Stimulated activated CD8-positive, alpha-beta memory T cell treated with anti-CD3 and anti-CD28 coated beads, Interleukin-12 subunit alpha, Interleukin-12 subunit beta, amount 100 ng/mL, for 24 hours (primary cell): ENCODE data around the gene NDUFAF2.
"Not testable (repeated sequence)": the region's sequence is repeated elsewhere in the genome, so short reads cannot be mapped to it uniquely, and the experiment has no call there.

Experiments
- DNase-seq: peaks from one replicate; pipeline ENCODE4 v3.0.0-alpha.2; 2020; ENCODE audit errors: extremely low read depth

Gene NDUFAF2

DNA sequence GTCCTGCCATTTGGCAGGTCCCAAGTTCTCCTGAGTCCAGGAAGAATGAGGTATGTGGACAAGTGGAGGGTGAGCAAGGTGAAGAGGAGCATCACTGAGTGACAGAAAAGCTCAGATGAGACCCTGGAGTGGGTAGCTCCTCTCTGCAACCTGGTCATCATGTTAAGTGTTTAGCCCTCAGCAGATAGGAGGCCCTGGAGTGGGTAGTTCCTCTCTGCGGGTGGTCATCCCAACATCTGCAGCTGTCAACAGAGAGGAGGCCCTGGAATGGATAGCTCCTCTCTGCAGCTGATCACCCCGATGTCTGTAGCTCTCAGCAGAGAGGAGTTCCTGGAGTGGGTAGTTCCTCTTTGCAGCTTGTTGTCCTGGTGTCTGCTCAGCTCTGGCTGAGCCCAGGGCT is 48.4 kb downstream of the NDUFAF2 start:
- no peak for DNase-seq

DNA sequence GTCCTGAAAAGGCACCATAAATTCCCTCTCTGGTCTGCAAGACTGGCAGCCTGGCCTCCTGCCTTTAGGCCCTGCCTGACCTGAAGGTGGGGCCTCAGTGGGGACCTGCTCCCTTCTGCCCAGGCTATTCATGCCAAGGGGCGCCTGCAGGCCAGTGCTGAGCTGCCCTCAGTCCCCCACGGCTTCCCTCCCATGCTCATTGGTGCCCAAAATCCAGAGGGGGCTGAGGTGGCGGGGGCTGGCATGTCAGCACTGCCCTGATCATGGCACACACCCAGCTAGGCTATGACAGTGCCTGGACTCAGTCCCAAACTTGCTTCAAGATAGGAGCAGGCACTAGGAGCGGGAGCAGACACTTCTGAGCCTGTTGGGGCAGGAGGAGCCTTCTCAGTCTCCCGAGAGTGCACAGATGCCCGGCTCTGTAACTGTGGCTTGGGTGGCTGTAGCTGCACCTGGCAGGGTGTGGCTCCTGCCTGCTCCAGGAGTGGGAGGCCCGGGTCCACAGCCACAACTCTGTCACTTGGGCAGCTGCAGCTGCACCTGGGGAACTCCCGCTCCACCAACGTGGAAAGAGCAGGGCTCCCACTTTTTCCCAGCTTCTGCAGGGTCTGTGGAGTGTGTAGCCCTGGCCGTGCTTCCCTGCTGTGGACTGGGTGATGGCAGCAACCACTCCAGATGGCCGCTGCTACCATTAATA is 49.0 kb downstream of the NDUFAF2 start:
- no peak for DNase-seq

GRCh38 chr5:60996368-60996767 is 51.4 kb downstream of the NDUFAF2 start:
- no peak for DNase-seq

- no peak for DNase-seq
These were observed 52.7 kb downstream of the NDUFAF2 start for GRCh38 chr5:60997721-60998120.

- no peak for DNase-seq
These were observed 55.9 kb downstream of the NDUFAF2 start for GRCh38 chr5:61000887-61001286.

DNA sequence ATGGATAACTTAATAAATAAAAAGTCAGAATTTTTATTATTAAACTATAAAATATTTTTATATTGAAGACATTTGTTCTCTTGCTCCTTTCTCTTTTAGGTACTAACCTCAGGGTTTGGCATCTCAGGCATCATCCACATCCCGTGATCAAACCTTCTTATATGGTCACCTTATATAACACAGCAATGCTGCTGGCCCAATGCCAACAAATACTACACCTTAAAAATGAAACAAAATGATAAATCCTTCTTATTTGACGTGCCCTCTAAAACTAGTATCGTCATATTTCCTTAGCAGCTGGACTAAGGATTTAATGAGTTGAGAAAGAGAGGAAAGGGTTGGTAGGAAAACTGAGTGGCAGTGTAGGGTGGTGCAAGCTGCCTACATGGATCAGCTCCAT is 56.6 kb downstream of the NDUFAF2 start:
- DNase-seq, result no peak

GRCh38 chr5:61002611-61003355 is 57.8 kb downstream of the NDUFAF2 start:
- DNase-seq, result no peak

GRCh38 chr5:61004448-61004847 is 59.4 kb downstream of the NDUFAF2 start:
- DNase-seq, result no peak

DNA sequence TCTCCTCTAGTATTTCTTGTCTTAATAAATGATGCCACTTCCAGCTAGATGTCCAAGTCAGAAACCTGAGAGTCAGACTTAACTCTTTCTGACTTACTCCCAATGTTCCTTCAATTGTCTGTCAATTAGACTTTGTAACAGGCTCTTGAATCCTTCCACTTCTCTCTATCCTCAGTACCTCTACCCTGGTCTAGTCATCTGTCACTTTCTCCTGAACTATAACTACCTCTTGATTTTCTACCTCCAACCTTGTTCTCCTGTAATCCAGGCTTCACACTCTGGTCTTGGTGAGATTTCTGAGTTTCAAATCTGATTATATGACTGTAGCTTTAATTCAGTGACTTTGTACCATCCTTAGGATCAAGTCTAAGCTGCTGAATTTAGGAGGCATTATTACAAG is 64.9 kb downstream of the NDUFAF2 start:
- DNase-seq, result no peak

GRCh38 chr5:61010467-61011454 is 65.8 kb downstream of the NDUFAF2 start:
- DNase-seq, result no peak

DNA sequence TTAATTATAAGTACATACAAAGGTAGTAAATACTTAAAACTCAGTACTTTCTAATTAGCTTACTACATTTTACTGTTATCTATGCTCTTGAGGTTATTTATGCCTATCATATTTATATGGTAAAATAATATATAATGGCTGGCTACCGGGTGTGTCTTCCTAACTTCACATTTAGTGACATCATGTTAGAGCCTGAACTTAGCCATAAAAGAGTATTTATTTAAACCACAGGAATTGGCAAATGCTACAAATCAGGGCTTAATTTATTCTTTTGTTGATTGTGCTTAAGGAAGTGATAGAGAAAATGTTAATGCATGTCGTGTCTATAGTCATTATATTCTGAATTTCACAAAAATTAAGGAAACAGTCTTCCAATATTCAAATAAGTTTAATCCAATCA is 73.1 kb downstream of the NDUFAF2 start:
- no peak for DNase-seq

GRCh38 chr5:61019642-61020041 is 74.6 kb downstream of the NDUFAF2 start:
- DNase-seq, result no peak

DNA sequence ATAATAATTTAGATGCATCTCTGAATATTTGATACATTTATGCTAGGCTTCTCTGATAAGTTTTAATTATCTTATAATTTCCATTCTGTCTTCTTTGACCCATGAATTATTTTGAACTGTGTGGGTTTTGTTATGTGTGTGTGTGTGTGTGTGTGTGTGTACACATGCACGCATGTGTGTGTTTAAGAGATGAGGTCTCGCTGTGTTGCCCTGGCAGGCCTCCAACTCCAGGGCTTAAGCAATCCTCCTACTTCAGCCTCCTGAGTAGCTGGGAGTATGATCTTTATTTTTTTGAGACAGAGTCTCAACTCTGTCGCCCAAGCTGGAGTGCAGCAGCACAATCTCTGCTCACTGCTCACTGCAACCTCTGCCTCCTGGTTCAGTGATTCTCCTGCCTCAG is 75.4 kb downstream of the NDUFAF2 start:
- DNase-seq, result no peak

GRCh38 chr5:61023131-61023530 is 78.1 kb downstream of the NDUFAF2 start:
- no peak for DNase-seq

GRCh38 chr5:61026004-61026403 is 81.0 kb downstream of the NDUFAF2 start:
- no peak for DNase-seq

DNA sequence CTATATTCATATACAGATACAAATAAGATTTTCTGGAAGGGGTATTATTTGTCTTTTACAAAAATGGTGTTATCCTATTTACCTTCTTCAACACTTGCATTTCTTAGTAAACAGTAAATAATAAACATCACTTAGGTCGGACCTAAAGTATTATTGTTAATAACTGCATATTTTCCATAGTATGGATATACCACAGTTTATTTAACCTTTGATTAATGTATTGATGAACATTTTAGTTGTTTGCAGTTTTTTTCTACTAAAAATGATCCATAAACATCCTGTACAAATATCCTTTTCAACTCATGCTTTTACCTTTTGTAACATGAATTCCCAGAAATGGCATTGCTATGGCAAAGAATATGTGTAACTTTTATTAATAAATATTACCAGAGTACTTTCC is 83.4 kb downstream of the NDUFAF2 start:
- DNase-seq, result no peak

DNA sequence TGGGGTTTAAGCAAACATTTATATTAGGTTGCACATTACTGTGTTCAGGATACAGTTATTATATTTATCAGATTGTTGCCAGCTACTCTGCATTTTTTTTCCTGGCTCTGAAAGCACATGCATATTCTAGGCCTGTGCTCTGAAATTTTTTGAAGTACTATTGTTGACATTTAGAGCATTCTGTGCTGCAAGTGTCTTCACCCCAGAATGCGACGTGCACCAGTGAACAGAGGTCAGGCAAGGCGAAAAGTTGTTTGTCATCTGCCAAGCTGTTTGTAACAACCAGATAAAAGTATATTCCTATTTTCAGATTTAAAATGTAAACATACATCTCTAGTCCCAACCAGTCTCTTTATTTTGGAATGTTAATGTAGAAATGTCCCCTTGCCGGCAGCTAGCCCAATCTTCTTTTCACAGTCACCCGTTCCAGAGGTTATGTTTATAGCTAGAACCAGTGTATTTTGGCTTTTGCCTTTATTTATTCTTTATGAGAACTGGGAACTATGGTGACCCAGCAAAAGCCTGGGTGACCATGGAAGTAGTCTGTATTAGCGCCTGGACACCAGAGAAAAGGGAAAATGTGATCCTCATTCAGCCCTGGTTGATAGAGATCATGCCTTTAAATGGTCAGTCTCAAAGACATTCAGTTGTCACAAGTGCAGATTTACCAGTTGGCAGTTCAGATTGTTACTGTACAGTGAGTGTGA is 84.6 kb downstream of the NDUFAF2 start:
- DNase-seq, result no peak

GRCh38 chr5:61030163-61030482 is 85.1 kb downstream of the NDUFAF2 start:
- no peak for DNase-seq

GRCh38 chr5:61031301-61031700 is 86.3 kb downstream of the NDUFAF2 start:
- not testable (repeated sequence) for DNase-seq

GRCh38 chr5:61044545-61044944 is 99.5 kb downstream of the NDUFAF2 start:
- DNase-seq, result no peak

DNA sequence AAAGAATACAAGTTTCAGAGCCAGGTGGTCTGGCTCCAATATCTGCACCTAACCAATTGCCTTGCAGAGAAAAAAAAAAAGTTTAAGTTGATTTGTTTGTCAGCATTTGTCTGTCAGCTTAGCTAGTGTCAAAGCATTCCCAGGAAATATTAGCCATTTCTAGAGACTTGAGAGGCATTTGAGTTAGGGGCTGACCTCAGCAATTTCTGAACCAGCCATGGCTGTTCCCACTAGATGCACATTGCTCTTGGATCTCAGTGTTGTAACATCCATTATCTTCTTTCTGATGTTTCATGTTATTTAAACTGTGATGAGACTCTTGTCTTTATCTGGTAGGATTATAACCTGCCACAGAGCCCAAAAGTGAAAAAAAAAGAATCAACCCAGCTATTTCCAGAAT is 102.3 kb downstream of the NDUFAF2 start:
- DNase-seq, result no peak

DNA sequence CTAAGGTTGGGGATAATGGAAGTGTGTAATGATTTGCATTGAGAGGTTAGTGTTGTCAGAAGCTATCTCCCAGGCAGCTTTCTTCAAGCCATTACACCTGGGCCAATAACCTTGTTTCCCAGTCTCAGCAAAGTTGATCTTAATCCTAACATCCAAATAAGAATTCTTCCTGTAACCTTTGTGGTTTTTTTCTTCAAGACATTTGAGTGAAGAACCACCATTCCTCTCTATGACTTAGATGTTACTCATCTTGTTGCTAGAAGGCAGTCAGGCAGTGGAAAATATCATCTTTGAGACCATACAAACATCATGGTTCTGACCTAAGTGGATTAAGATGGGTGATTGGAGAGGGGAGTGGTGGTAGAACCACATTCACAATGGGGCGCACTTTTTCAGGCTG is 103.5 kb downstream of the NDUFAF2 start:
- no peak for DNase-seq
